ENCODE results near the gene SLC15A3. TPM values are rescaled to one million over a fixed set of nuclear protein-coding genes. Genes with fewer than 3 reads are reported as not detected.

The SLC15A3 gene
- total and polyA plus RNA-seq, 2 donors (not counting 1 experiment from before 2014, with no cell fraction given): 10.5 to 29.9 TPM

DNA sequence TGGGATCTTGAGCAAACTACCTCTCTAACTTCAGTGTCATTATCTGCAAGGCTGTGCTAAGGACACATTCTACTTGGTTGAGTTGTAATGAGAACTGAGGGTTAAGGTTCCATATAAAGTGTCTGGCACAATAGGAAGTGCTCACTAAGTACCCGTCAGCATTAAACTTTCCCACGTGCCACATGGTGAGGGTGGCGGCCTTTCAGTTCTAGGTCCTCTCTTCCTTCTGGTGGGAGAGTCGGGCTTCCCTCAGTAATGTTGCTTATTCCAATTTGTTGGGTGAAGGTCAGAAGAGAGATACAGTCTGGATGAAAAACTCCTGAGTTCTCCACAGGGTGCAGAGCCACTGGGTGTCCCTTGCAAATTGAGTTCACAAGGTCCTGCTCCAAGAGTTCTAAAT, 14.9 kb upstream of the SLC15A3 start:
- Histone ChIP-seq H3K36me3 (ENCODE audit: control insufficient read depth, insufficient read depth, low read length) (no peaks in the 10 kb centered on the region), H3K4me2 (ENCODE audit: extremely low read depth, insufficient read depth, low read length) (no peak overlapping the region), H3K9ac (ENCODE audit: insufficient read depth, low read length) (no peak overlapping the region), H2AFZ (ENCODE audit: low read length) (no peak overlapping the region), H3K27me3 (ENCODE audit: control insufficient read depth, insufficient read depth, low read length) (peaks cover 3% of the 10 kb centered on the region), H3K79me2 (ENCODE audit: control insufficient read depth, insufficient read depth, low read length) (no peaks in the 10 kb centered on the region), H3K27ac (ENCODE audit: insufficient read depth, low read length) (no peak overlapping the region), H4K20me1 (ENCODE audit: control insufficient read depth, extremely low read depth, insufficient read depth, low read length) (no peaks in the 10 kb centered on the region), H3K4me3 (replicated peaks in 1 of 4; ENCODE audit: control extremely low read depth in 1 of 4, insufficient read depth in 1 of 4, low read depth in 3 of 4, low read length in 4 of 4) (no peak overlapping the region), H3K4me1 (ENCODE audit: control insufficient read depth, extremely low read depth, insufficient read depth, low read length) (no peaks in the 10 kb centered on the region), H3K9me3 (ENCODE audit: control insufficient read depth, insufficient read depth, low read depth, low read length) (no peaks in the 10 kb centered on the region)
- DNase-seq (ENCODE audit: low read depth in 2 of 2): no peak
- TF ChIP-seq, protein P1, sequence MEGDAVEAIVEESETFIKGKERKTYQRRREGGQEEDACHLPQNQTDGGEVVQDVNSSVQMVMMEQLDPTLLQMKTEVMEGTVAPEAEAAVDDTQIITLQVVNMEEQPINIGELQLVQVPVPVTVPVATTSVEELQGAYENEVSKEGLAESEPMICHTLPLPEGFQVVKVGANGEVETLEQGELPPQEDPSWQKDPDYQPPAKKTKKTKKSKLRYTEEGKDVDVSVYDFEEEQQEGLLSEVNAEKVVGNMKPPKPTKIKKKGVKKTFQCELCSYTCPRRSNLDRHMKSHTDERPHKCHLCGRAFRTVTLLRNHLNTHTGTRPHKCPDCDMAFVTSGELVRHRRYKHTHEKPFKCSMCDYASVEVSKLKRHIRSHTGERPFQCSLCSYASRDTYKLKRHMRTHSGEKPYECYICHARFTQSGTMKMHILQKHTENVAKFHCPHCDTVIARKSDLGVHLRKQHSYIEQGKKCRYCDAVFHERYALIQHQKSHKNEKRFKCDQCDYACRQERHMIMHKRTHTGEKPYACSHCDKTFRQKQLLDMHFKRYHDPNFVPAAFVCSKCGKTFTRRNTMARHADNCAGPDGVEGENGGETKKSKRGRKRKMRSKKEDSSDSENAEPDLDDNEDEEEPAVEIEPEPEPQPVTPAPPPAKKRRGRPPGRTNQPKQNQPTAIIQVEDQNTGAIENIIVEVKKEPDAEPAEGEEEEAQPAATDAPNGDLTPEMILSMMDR (conservative IDR thresholded peaks at IDR 0.05 in 1 of 2, IDR thresholded peaks at IDR 0.05 in 1 of 2; ENCODE audit: low read depth in 1 of 2, low read length in 2 of 2): no peak
- TF ChIP-seq EZH2 (IDR thresholded peaks at IDR 0.05; ENCODE audit: low read length, missing control alignments): no peak

DNA sequence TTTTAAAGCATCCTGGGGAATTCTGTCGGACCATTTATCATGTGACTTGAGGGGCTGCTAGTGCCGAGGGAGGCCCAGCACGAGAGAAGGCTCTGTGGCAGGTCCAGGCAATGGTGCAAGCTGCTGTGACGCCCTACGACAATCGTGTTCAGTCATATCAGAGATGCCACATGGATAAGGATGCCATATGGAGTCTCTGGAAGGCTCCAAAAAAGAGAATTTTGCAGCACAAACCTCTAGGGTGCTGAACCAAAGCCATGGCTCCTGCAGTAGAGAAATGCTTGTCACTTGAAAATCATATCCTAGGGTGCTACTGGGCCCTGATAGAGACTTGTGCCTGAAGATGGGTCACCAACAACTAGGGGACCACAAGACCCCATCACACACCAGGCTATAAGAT, 12.8 kb upstream of the SLC15A3 start:
- Histone ChIP-seq H3K4me3 (replicated peaks in 1 of 4; ENCODE audit: control extremely low read depth in 1 of 4, insufficient read depth in 1 of 4, low read depth in 3 of 4, low read length in 4 of 4) (no peak overlapping the region), H3K9ac (ENCODE audit: insufficient read depth, low read length) (no peak overlapping the region), H3K4me2 (ENCODE audit: extremely low read depth, insufficient read depth, low read length) (no peak overlapping the region), H3K4me1 (ENCODE audit: control insufficient read depth, extremely low read depth, insufficient read depth, low read length) (no peaks in the 10 kb centered on the region), H2AFZ (ENCODE audit: low read length) (no peak overlapping the region), H3K27ac (ENCODE audit: insufficient read depth, low read length) (no peak overlapping the region), H3K27me3 (ENCODE audit: control insufficient read depth, insufficient read depth, low read length) (peaks cover 6% of the 10 kb centered on the region), H3K9me3 (ENCODE audit: control insufficient read depth, insufficient read depth, low read depth, low read length) (no peaks in the 10 kb centered on the region), H3K79me2 (ENCODE audit: control insufficient read depth, insufficient read depth, low read length) (no peaks in the 10 kb centered on the region), H4K20me1 (ENCODE audit: control insufficient read depth, extremely low read depth, insufficient read depth, low read length) (no peaks in the 10 kb centered on the region), H3K36me3 (ENCODE audit: control insufficient read depth, insufficient read depth, low read length) (no peaks in the 10 kb centered on the region)
- DNase-seq (ENCODE audit: low read depth in 2 of 2): no peak
- TF ChIP-seq, protein P1 (conservative IDR thresholded peaks at IDR 0.05 in 1 of 2, IDR thresholded peaks at IDR 0.05 in 1 of 2; ENCODE audit: low read depth in 1 of 2, low read length in 2 of 2): no peak
- no peak for TF ChIP-seq EZH2 (IDR thresholded peaks at IDR 0.05; ENCODE audit: low read length, missing control alignments)

- Histone ChIP-seq H3K9ac (ENCODE audit: insufficient read depth, low read length) (no peak overlapping the region), H3K27me3 (ENCODE audit: control insufficient read depth, insufficient read depth, low read length) (peaks cover 3% of the 10 kb centered on the region), H2AFZ (ENCODE audit: low read length) (no peak overlapping the region), H3K4me3 (replicated peaks in 1 of 4; ENCODE audit: control extremely low read depth in 1 of 4, insufficient read depth in 1 of 4, low read depth in 3 of 4, low read length in 4 of 4) (no peak overlapping the region), H4K20me1 (ENCODE audit: control insufficient read depth, extremely low read depth, insufficient read depth, low read length) (no peaks in the 10 kb centered on the region), H3K4me2 (ENCODE audit: extremely low read depth, insufficient read depth, low read length) (no peak overlapping the region), H3K36me3 (ENCODE audit: control insufficient read depth, insufficient read depth, low read length) (no peaks in the 10 kb centered on the region), H3K9me3 (ENCODE audit: control insufficient read depth, insufficient read depth, low read depth, low read length) (no peaks in the 10 kb centered on the region), H3K27ac (ENCODE audit: insufficient read depth, low read length) (no peak overlapping the region), H3K4me1 (ENCODE audit: control insufficient read depth, extremely low read depth, insufficient read depth, low read length) (no peaks in the 10 kb centered on the region), H3K79me2 (ENCODE audit: control insufficient read depth, insufficient read depth, low read length) (no peaks in the 10 kb centered on the region)
- DNase-seq (ENCODE audit: low read depth in 2 of 2): no peak
- TF ChIP-seq EZH2 (IDR thresholded peaks at IDR 0.05; ENCODE audit: low read length, missing control alignments): no peak
- TF ChIP-seq, protein P1 (conservative IDR thresholded peaks at IDR 0.05 in 1 of 2, IDR thresholded peaks at IDR 0.05 in 1 of 2; ENCODE audit: low read depth in 1 of 2, low read length in 2 of 2): no peak
These were observed 8.4 kb upstream of the SLC15A3 start for GRCh38 chr11:60960405-60960804.
